ENCODE measurements around the gene MORC3.
A peak's percentile ranks its signal among the peaks of the same experiment; 100 is the strongest.
"Not testable (repeated sequence)": the region's sequence is repeated elsewhere in the genome, so short reads cannot be mapped to it uniquely, and the experiment has no call there.

The MORC3 gene

GRCh38 chr21:36386031-36386642 lies 66.1 kb downstream of the MORC3 start:
- DNase-seq, result no peak

- DNase-seq, result no peak
Observed at GRCh38 chr21:36388096-36388495, 68.1 kb downstream of the MORC3 start.

GRCh38 chr21:36388835-36389234 lies 68.8 kb downstream of the MORC3 start:
- DNase-seq, result no peak

- not testable (repeated sequence) for DNase-seq
Observed at GRCh38 chr21:36391649-36392048, 71.7 kb downstream of the MORC3 start.

GRCh38 chr21:36395353-36396111 lies 75.5 kb downstream of the MORC3 start:
- DNase-seq, result no peak

- no peak for DNase-seq
Observed at GRCh38 chr21:36396325-36396724, 76.3 kb downstream of the MORC3 start.

GRCh38 chr21:36396971-36397370 lies 77.0 kb downstream of the MORC3 start:
- no peak for DNase-seq

- DNase-seq, result no peak
Observed at GRCh38 chr21:36397606-36398005, 77.6 kb downstream of the MORC3 start.

GRCh38 chr21:36399736-36400135 lies 79.7 kb downstream of the MORC3 start:
- DNase-seq, result not testable (repeated sequence)

- no peak for DNase-seq
Observed at GRCh38 chr21:36400719-36401118, 80.7 kb downstream of the MORC3 start.

GRCh38 chr21:36402339-36402738 lies 82.3 kb downstream of the MORC3 start:
- DNase-seq, result no peak

GRCh38 chr21:36403713-36404112 lies 83.7 kb downstream of the MORC3 start:
- DNase-seq, result no peak

GRCh38 chr21:36408568-36408967 lies 88.6 kb downstream of the MORC3 start:
- no peak for DNase-seq

- no peak for DNase-seq
Observed at GRCh38 chr21:36411301-36411700, 91.3 kb downstream of the MORC3 start.

GRCh38 chr21:36412916-36413315 lies 92.9 kb downstream of the MORC3 start:
- DNase-seq, result no peak

- no peak for DNase-seq
Observed at GRCh38 chr21:36415375-36415774, 95.4 kb downstream of the MORC3 start.

- DNase-seq, result no peak
Observed at GRCh38 chr21:36419241-36419640, 99.2 kb downstream of the MORC3 start.

- peak; percentile 39 for DNase-seq
Observed at GRCh38 chr21:36419996-36420395, 100.0 kb downstream of the MORC3 start.

GRCh38 chr21:36420571-36421339 lies 100.8 kb downstream of the MORC3 start:
- no peak for DNase-seq

- DNase-seq, result peak; percentile 12
Observed at GRCh38 chr21:36422279-36423098, 102.5 kb downstream of the MORC3 start.

GRCh38 chr21:36423771-36424433 lies 103.9 kb downstream of the MORC3 start:
- DNase-seq, result no peak

GRCh38 chr21:36424592-36424991 lies 104.6 kb downstream of the MORC3 start:
- DNase-seq, result no peak
